ENCODE data around the gene NTN4. TPM values are rescaled to one million over a fixed set of nuclear protein-coding genes. Genes with fewer than 3 reads are reported as not detected.

NTN4 gene
- total RNA-seq, 1 experiment from 2014 or later, result 0.17 TPM

GRCh38 chr12:95766356-95767019 is 24.1 kb downstream of the NTN4 start:
- Histone ChIP-seq H3K18ac (ENCODE audit: insufficient read length, low read depth, low read length) (no peak overlapping the region), H2AK5ac (ENCODE audit: insufficient read length, low read length) (no peak overlapping the region)

More at GRCh38 chr12:95766356-95767019, 24.1 kb downstream of the NTN4 start:
- Histone ChIP-seq H3T11ph (ENCODE audit: low read length) (no peak overlapping the region), H3K23me2 (ENCODE audit: insufficient read length, low read depth, low read length, poor library complexity, severe bottlenecking) (no peaks in the 10 kb centered on the region), H2BK5ac (ENCODE audit: insufficient read length, low read length) (no peak overlapping the region), H3K56ac (ENCODE audit: insufficient read length, low read depth, low read length) (no peak overlapping the region), H3K79me1 (ENCODE audit: insufficient read depth, low read depth, low read length, poor library complexity, severe bottlenecking) (no peaks in the 10 kb centered on the region), H4K5ac (ENCODE audit: insufficient read length, low read depth, low read length) (no peak overlapping the region), H3K9me3 (ENCODE audit: control insufficient read depth, low read depth, low read length) (no peaks in the 10 kb centered on the region), H3K27me3 (ENCODE audit: insufficient read depth, low read length) (no peaks in the 10 kb centered on the region), H3K4me1 (ENCODE audit: insufficient read depth, low read length) (0 out of 2 replicates have a peak, but pooled peaks cover 2% of the 10 kb centered on the region), H4K91ac (ENCODE audit: insufficient read length, low read depth, low read length) (no peak overlapping the region), H3K4me2 (ENCODE audit: insufficient read depth, insufficient read length, low read length) (no peak overlapping the region), H2BK12ac (ENCODE audit: insufficient read length, low read depth, low read length) (no peak overlapping the region), H2AFZ (ENCODE audit: low read length) (no peak overlapping the region), H3K79me2 (ENCODE audit: insufficient read depth, low read length) (no peaks in the 10 kb centered on the region), H3K4ac (ENCODE audit: low read depth, low read length) (no peak overlapping the region), H3K23ac (ENCODE audit: insufficient read length, low read depth, low read length) (no peak overlapping the region), H3K9ac (ENCODE audit: extremely low read depth, insufficient read length, low read length) (no peak overlapping the region), H2BK15ac (ENCODE audit: low read depth, low read length) (no peak overlapping the region), H3K14ac (ENCODE audit: insufficient read depth, low read length) (no peak overlapping the region), H2BK20ac (ENCODE audit: low read depth, low read length, poor library complexity, severe bottlenecking) (no peak overlapping the region), H4K20me1 (ENCODE audit: control insufficient read depth, insufficient read depth, insufficient read length) (no peaks in the 10 kb centered on the region), H3K27ac (ENCODE audit: insufficient read length, low read depth, low read length) (no peak overlapping the region), H4K8ac (replicated peaks; ENCODE audit: insufficient read length, low read depth, low read length) (no peak overlapping the region), H2BK120ac (ENCODE audit: low read depth, low read length, poor library complexity, severe bottlenecking) (no peak overlapping the region)
- H3K36me3 Mint-ChIP-seq (ENCODE audit: insufficient read depth in 1 of 3, low read depth in 3 of 3), result no peaks in the 10 kb centered on the region; a peak in 1 of 7 replicates
- WGBS (ENCODE audit: extremely low coverage, insufficient read length, low lambda C conversion rate), result no CpG with 5 or more reads among the region's 7 CpGs
- DNase-seq, result no peak
- H3K4me1 Mint-ChIP-seq, result peaks cover 18 to 30% of the 10 kb centered on the region in 2 experiments
- H3K27me3 Mint-ChIP-seq (ENCODE audit: low read depth), result no peaks in the 10 kb centered on the region
- H3K27ac Mint-ChIP-seq, result no peak overlapping the region
- no peak overlapping the region for H3K4me3 Mint-ChIP-seq
- no peak for TF ChIP-seq CTCF (conservative IDR thresholded peaks at IDR 0.05)
- H3K9me3 Mint-ChIP-seq, result no peaks in the 10 kb centered on the region
